GM21526 (cell line): ENCODE data around the gene CYREN.
"Not testable (repeated sequence)": the region's sequence is repeated elsewhere in the genome, so short reads cannot be mapped to it uniquely, and the experiment has no call there.

Source experiments
- ATAC-seq: cut with Tn5 transposase; IDR thresholded peaks from one replicate; pipeline ENCODE4 v1.9.1; 2021; ENCODE audit warnings: moderate library complexity; ENCODE audit not compliant: unreplicated experiment, low FRiP score

Gene CYREN

GRCh38 chr7:135179321-135179925 lies 8.9 kb upstream of the CYREN start:
- ATAC-seq, result no peak

- no peak for ATAC-seq
These were observed 7.9 kb upstream of the CYREN start for GRCh38 chr7:135178364-135178763.

- ATAC-seq, result no peak
These were observed 6.7 kb upstream of the CYREN start for GRCh38 chr7:135177028-135177696.

GRCh38 chr7:135175931-135176330 lies 5.4 kb upstream of the CYREN start:
- no peak for ATAC-seq

- no peak for ATAC-seq
These were observed 4.4 kb upstream of the CYREN start for GRCh38 chr7:135174941-135175340.

GRCh38 chr7:135173916-135174315 lies 3.4 kb upstream of the CYREN start:
- not testable (repeated sequence) for ATAC-seq

- not testable (repeated sequence) for ATAC-seq
These were observed 1.2 kb upstream of the CYREN start for GRCh38 chr7:135171581-135172291.

GRCh38 chr7:135170998-135171481 lies 533 bp upstream of the CYREN start:
- peak; percentile 36 for ATAC-seq

GRCh38 chr7:135169964-135170273 lies 588 bp downstream of the CYREN start:
- ATAC-seq, result peak; percentile 21

- ATAC-seq, result peak; percentile 44
These were observed 1.2 kb downstream of the CYREN start for GRCh38 chr7:135169141-135169963.

GRCh38 chr7:135168489-135169140 lies 1.9 kb downstream of the CYREN start:
- no peak for ATAC-seq

- ATAC-seq, result no peak
These were observed 2.5 kb downstream of the CYREN start for GRCh38 chr7:135168001-135168400.

GRCh38 chr7:135167365-135167917 lies 3.1 kb downstream of the CYREN start:
- no peak for ATAC-seq

GRCh38 chr7:135166338-135166990 lies 4.0 kb downstream of the CYREN start:
- ATAC-seq, result no peak

GRCh38 chr7:135165862-135166261 lies 4.6 kb downstream of the CYREN start:
- no peak for ATAC-seq

GRCh38 chr7:135164357-135165061 lies 6.0 kb downstream of the CYREN start:
- ATAC-seq, result no peak

- ATAC-seq, result no peak
These were observed 8.0 kb downstream of the CYREN start for GRCh38 chr7:135162382-135163001.

- ATAC-seq, result no peak
These were observed 8.8 kb downstream of the CYREN start for GRCh38 chr7:135161669-135162068.
